ENCODE data around the gene SLC17A9. TPM values are rescaled to one million over a fixed set of nuclear protein-coding genes. Genes with fewer than 3 reads are reported as not detected.
A peak's percentile ranks its signal among the peaks of the same experiment; 100 is the strongest.

The SLC17A9 gene
- total RNA-seq, 1 experiment from 2014 or later = 0.28 TPM

- Histone ChIP-seq H3K4me1 (ENCODE audit: control insufficient read depth, insufficient read depth, low read length) (peaks cover 6% of the 10 kb centered on the region), H3K36me3 (ENCODE audit: control insufficient read depth, insufficient read depth, low read length) (no peaks in the 10 kb centered on the region), H3K27ac (ENCODE audit: low read length) (no peak overlapping the region), H3K27me3 (ENCODE audit: control insufficient read depth, insufficient read depth, low read length) (peaks cover 6% of the 10 kb centered on the region; the same call in 1 of the 2 replicates), H3K9me3 (ENCODE audit: control insufficient read depth, insufficient read depth, low read depth, low read length) (peaks cover 7% of the 10 kb centered on the region), H3K4me3 (ENCODE audit: low read depth in 2 of 2, low read length in 2 of 2) (peak overlapping the region in 1 of 2 experiments; percentile 25; a peak in 1 of 4 replicates)
- ChIA-PET POLR2A (no interaction called here), CTCF (interaction anchor here (1.0 to 1.6 kb wide), 2 partner anchors 36 to 70 kb away, joined by 4 to 13 read pairs; no protein-coding TSS in a partner anchor)
- no peak for TF ChIP-seq REST (IDR thresholded peaks at IDR 0.05; ENCODE audit: insufficient read depth in 1 of 2, low read depth in 2 of 2, low read length in 1 of 2)
- TF ChIP-seq TCF7L2 (IDR thresholded peaks at IDR 0.05; ENCODE audit: low read depth, low read length) = no peak
- no peak for TF ChIP-seq SIN3A (IDR thresholded peaks at IDR 0.05; ENCODE audit: borderline replicate concordance, insufficient read depth, low read depth, low read length)
- no peak for TF ChIP-seq POLR2AphosphoS5 (IDR thresholded peaks at IDR 0.05; ENCODE audit: low read depth, low read length)
- TF ChIP-seq CTCF (IDR thresholded peaks at IDR 0.05) = no peak
- no TSS peak for BruUV-seq (replicated peaks)
- in situ Hi-C loops (cut with HindIII; ENCODE audit: low pct_unique_long_range_greater_than_20kb, low sequenced_read_pairs) (no loop called here), intact Hi-C loops (cut with micrococcal nuclease; ENCODE audit: unreplicated experiment) (no loop called here)
- DNase-seq (ENCODE audit: low read depth, low spot score) (no peak), ATAC-seq (peak; percentile 41)
These were observed 56.1 kb downstream of the SLC17A9 start for GRCh38 chr20:63008541-63009044.

- Histone ChIP-seq H3K27me3 (ENCODE audit: control insufficient read depth, insufficient read depth, low read length) (peaks cover 3% of the 10 kb centered on the region; the same call in 1 of the 2 replicates), H3K4me3 (ENCODE audit: low read depth in 2 of 2, low read length in 2 of 2) (peak overlapping the region in 1 of 2 experiments; percentile 25; a peak in 1 of 4 replicates), H3K4me1 (ENCODE audit: control insufficient read depth, insufficient read depth, low read length) (peaks cover 6% of the 10 kb centered on the region), H3K9me3 (ENCODE audit: control insufficient read depth, insufficient read depth, low read depth, low read length) (peaks cover 8% of the 10 kb centered on the region), H3K27ac (ENCODE audit: low read length) (no peak overlapping the region), H3K36me3 (ENCODE audit: control insufficient read depth, insufficient read depth, low read length) (no peaks in the 10 kb centered on the region)
- ChIA-PET CTCF (interaction anchor here (1.0 to 1.6 kb wide), 2 partner anchors 37 to 71 kb away, joined by 4 to 13 read pairs; no protein-coding TSS in a partner anchor), POLR2A (no interaction called here)
- TF ChIP-seq CTCF (IDR thresholded peaks at IDR 0.05) (peak; percentile 94), SIN3A (IDR thresholded peaks at IDR 0.05; ENCODE audit: borderline replicate concordance, insufficient read depth, low read depth, low read length) (no peak), POLR2AphosphoS5 (IDR thresholded peaks at IDR 0.05; ENCODE audit: low read depth, low read length) (no peak), REST (IDR thresholded peaks at IDR 0.05; ENCODE audit: insufficient read depth in 1 of 2, low read depth in 2 of 2, low read length in 1 of 2) (0 out of 4 replicates have a peak, but pooled peaks of 1 of the 2 experiments have one; percentile 31), TCF7L2 (IDR thresholded peaks at IDR 0.05; ENCODE audit: low read depth, low read length) (no peak)
- in situ Hi-C loops (cut with HindIII; ENCODE audit: low pct_unique_long_range_greater_than_20kb, low sequenced_read_pairs) = no loop called here
- intact Hi-C loops (cut with micrococcal nuclease; ENCODE audit: unreplicated experiment) = no loop called here
- ATAC-seq = peak; percentile 91
- no TSS peak for BruUV-seq (replicated peaks)
- peak; percentile 41 for DNase-seq (ENCODE audit: low read depth, low spot score)
These were observed 56.8 kb downstream of the SLC17A9 start for GRCh38 chr20:63009045-63009961.

Measured in Panc1 (cell line).